HepG2 (cell line): Measurements from ENCODE around the gene CHD9. TPM values are rescaled to one million over a fixed set of nuclear protein-coding genes. Genes with fewer than 3 reads are reported as not detected.

ENCODE experiments used
- ASH2L ChIP-seq: fragments of 300-600, 200-600 bp; sonication (generic); IDR thresholded peaks from 2 replicates; pipeline ENCODE4 v1.7.0; 2017; ENCODE audit warnings: low read depth, mild to moderate bottlenecking, moderate library complexity, mixed read lengths, low read length; ENCODE audit not compliant: insufficient read length
- BCLAF1 ChIP-seq: fragments of 450-650 bp; IDR thresholded peaks from 2 replicates; pipeline ENCODE4 v1.6.1; 2017; ENCODE audit warnings: mild to moderate bottlenecking
- DRAP1 ChIP-seq: IDR thresholded peaks from 2 replicates; pipeline ENCODE4 v1.6.1; 2016; ENCODE audit warnings: missing genetic modification reagents, missing compliant biosample characterization
- FOXC1 ChIP-seq: sonication (generic); formaldehyde crosslinking; IDR thresholded peaks from 2 replicates; pipeline ENCODE4 v1.8.0; 2022; ENCODE audit warnings: mild to moderate bottlenecking, missing genetic modification reagents, borderline replicate concordance
- HCFC1 ChIP-seq: fragments of 150-350 bp; IDR thresholded peaks from 2 replicates; pipeline ENCODE4 v1.6.1; 2014; ENCODE audit warnings: low read depth, low read length
- PHF21A ChIP-seq: sonication (generic); formaldehyde crosslinking; IDR thresholded peaks from 2 replicates; pipeline ENCODE4 v1.5.0; 2020; ENCODE audit warnings: mild to moderate bottlenecking, missing genetic modification reagents
- RORA ChIP-seq: sonication (generic); formaldehyde crosslinking; IDR thresholded peaks from 2 replicates; pipeline ENCODE4 v1.5.0; 2020; ENCODE audit warnings: mild to moderate bottlenecking, missing genetic modification reagents, moderate library complexity
- SNAI1 ChIP-seq: sonication (generic); formaldehyde crosslinking; IDR thresholded peaks from 2 replicates; pipeline ENCODE4 v1.5.0; 2020; ENCODE audit warnings: mild to moderate bottlenecking, missing genetic modification reagents, borderline replicate concordance
- TRIM24 ChIP-seq: sonication (generic); formaldehyde crosslinking; IDR thresholded peaks from 2 replicates; pipeline ENCODE4 v1.8.0; 2022; ENCODE audit warnings: mild to moderate bottlenecking, missing genetic modification reagents
- XRCC5 ChIP-seq: fragments of 200-400 bp; formaldehyde crosslinking; optimal IDR thresholded peaks from 2 replicates; pipeline ENCODE3; 2017; ENCODE audit warnings: mild to moderate bottlenecking, low read length
- YEATS2 ChIP-seq: sonication (generic); formaldehyde crosslinking; IDR thresholded peaks from 2 replicates; pipeline ENCODE4 v1.4.0; 2020; ENCODE audit warnings: missing genetic modification reagents, borderline replicate concordance
- ZBTB4 ChIP-seq: sonication (generic); formaldehyde crosslinking; IDR thresholded peaks from 2 replicates; pipeline ENCODE4 v1.4.0; 2020; ENCODE audit warnings: missing genetic modification reagents, mild to moderate bottlenecking, borderline replicate concordance
- ZC3H13 ChIP-seq: sonication (generic); formaldehyde crosslinking; IDR thresholded peaks from 2 replicates; pipeline ENCODE4 v1.8.1; 2023; ENCODE audit warnings: mild to moderate bottlenecking, missing genetic modification reagents, moderate library complexity
- ZC3H4 ChIP-seq: sonication (generic); formaldehyde crosslinking; IDR thresholded peaks from 2 replicates; pipeline ENCODE4 v1.4.0; 2020; ENCODE audit warnings: missing genetic modification reagents, borderline replicate concordance
- ZNF292 ChIP-seq: sonication (generic); formaldehyde crosslinking; IDR thresholded peaks from 2 replicates; pipeline ENCODE4 v1.8.1; 2022; ENCODE audit warnings: mild to moderate bottlenecking, low read depth, missing genetic modification reagents, borderline replicate concordance
- ZNF331 ChIP-seq: sonication (generic); formaldehyde crosslinking; IDR thresholded peaks from 2 replicates; pipeline ENCODE4 v1.4.0; 2020; ENCODE audit warnings: missing genetic modification reagents
- ZNF430 ChIP-seq: sonication (generic); formaldehyde crosslinking; IDR thresholded peaks from 2 replicates; pipeline ENCODE4 v1.9.0; 2021; ENCODE audit warnings: mild to moderate bottlenecking, missing genetic modification reagents
- ZNF512 ChIP-seq: sonication (generic); formaldehyde crosslinking; IDR thresholded peaks from 2 replicates; pipeline ENCODE4 v1.4.0; 2020; ENCODE audit warnings: mild to moderate bottlenecking, missing genetic modification reagents
- ZNF629 ChIP-seq: sonication (generic); formaldehyde crosslinking; conservative IDR thresholded peaks from 2 replicates; pipeline ENCODE4 v1.5.0; 2020; ENCODE audit warnings: missing genetic modification reagents
- ZNF703 ChIP-seq: sonication (generic); formaldehyde crosslinking; IDR thresholded peaks from 2 replicates; pipeline ENCODE4 v1.5.1; 2020; ENCODE audit warnings: missing genetic modification reagents, mild to moderate bottlenecking, moderate library complexity, borderline replicate concordance
- ZNF775 ChIP-seq: sonication (generic); formaldehyde crosslinking; IDR thresholded peaks from 2 replicates; pipeline ENCODE4 v1.4.0; 2020; ENCODE audit warnings: missing genetic modification reagents, mild to moderate bottlenecking, moderate library complexity, borderline replicate concordance
- polyA plus RNA-seq, 8 experiments: library from polyadenylated mRNA; depleted of rRNA in 3 of 8; stranded (reverse) in 7 of 8; unstranded in 1 of 8; fragments of >200 nt; fragmentation: Illumina TruSeq in 4 of 8; extraction: Trizol in 4 of 8; gene quantifications; 2 replicates each; pipeline versions ENCODE4 v1.2.1 to v1.2.3, GENCODE V29; 2011 to 2016; ENCODE audit warnings: low read depth in 4 of 8, missing spikeins in 1 of 8, mixed read lengths in 1 of 8; ENCODE audit not compliant: insufficient read depth in 1 of 8
- total RNA-seq, 5 experiments: library from RNA; depleted of rRNA; stranded (reverse); fragments of >200 nt; fragmentation: Illumina TruSeq; extraction: Trizol; gene quantifications; 2 replicates each; pipeline ENCODE4 v1.2.3, GENCODE V29; 2016; ENCODE audit warnings: low read depth in 1 of 5

Gene CHD9
- total and polyA plus RNA-seq, 2 of the 13 experiments (the other 11 are each of a cell fraction or from before 2014, with no cell fraction given) = 23.4 to 27.7 TPM

GRCh38 chr16:53131363-53132071, 76.7 kb downstream of the CHD9 start (continued):
- TF ChIP-seq ZBTB4 (CRISPR knock-in tag) (no peak), ZNF430 (CRISPR knock-in tag) (0 out of 2 replicates have a peak, but pooled peaks have one; percentile 29), ZNF775 (CRISPR knock-in tag) (no peak), BCLAF1 (no peak), ZNF703 (CRISPR knock-in tag) (no peak), HCFC1 (no peak), ZNF331 (0 out of 2 replicates have a peak, but pooled peaks have one; percentile 24), TRIM24 (CRISPR knock-in tag) (no peak), ZC3H4 (no peak), XRCC5 (peak; percentile 41), ASH2L (peak; percentile 36), DRAP1 (no peak), ZC3H13 (CRISPR knock-in tag) (no peak), YEATS2 (no peak), PHF21A (CRISPR knock-in tag) (peak; percentile 27; the same call in 1 of the 2 replicates), ZNF512 (no peak), SNAI1 (CRISPR knock-in tag) (no peak), FOXC1 (CRISPR knock-in tag) (peak; percentile 73; the same call in 1 of the 2 replicates), RORA (CRISPR knock-in tag) (no peak), ZNF629 (CRISPR knock-in tag) (no peak), ZNF292 (CRISPR knock-in tag) (peak; percentile 49; the same call in 1 of the 2 replicates)
